ENCODE data around the gene ZSCAN25. TPM values are rescaled to one million over a fixed set of nuclear protein-coding genes. Genes with fewer than 3 reads are reported as not detected.

Gene ZSCAN25
- total and polyA plus RNA-seq, 10 donors = 3.8 to 30.8 (median 24.9) TPM

GRCh38 chr7:99679400-99680191 is 62.9 kb downstream of the ZSCAN25 start, which contains the start of gene CYP3A5:
TSS of gene CYP3A5 (minus strand) at chr7:99679996. CDS start at chr7:99679896, 100 bp downstream.
- H3K4me3 ChIP-seq = no peak within 1 kb of the TSS
- 80 to 87% (median 84%) methylated on average over 10 of the region's 10 CpGs for WGBS, 5 donors
- intact Hi-C loops (cut with DNase I; ENCODE audit: low total_unique reads) = no loop called here
- peaks cover 0 to 10% (median 5%) of the 10 kb centered on the region in 8 donors for H3K9me3 ChIP-seq
- no peak for DNase-seq
- H3K27me3 ChIP-seq (replicated peaks in 1 of 7) = no peaks in the 10 kb centered on the region
- TF ChIP-seq POLR2AphosphoS5 (IDR thresholded peaks at IDR 0.05) (no peak), POLR2A (IDR thresholded peaks at IDR 0.05) (no peak)
- TF ChIP-seq, protein P1, sequence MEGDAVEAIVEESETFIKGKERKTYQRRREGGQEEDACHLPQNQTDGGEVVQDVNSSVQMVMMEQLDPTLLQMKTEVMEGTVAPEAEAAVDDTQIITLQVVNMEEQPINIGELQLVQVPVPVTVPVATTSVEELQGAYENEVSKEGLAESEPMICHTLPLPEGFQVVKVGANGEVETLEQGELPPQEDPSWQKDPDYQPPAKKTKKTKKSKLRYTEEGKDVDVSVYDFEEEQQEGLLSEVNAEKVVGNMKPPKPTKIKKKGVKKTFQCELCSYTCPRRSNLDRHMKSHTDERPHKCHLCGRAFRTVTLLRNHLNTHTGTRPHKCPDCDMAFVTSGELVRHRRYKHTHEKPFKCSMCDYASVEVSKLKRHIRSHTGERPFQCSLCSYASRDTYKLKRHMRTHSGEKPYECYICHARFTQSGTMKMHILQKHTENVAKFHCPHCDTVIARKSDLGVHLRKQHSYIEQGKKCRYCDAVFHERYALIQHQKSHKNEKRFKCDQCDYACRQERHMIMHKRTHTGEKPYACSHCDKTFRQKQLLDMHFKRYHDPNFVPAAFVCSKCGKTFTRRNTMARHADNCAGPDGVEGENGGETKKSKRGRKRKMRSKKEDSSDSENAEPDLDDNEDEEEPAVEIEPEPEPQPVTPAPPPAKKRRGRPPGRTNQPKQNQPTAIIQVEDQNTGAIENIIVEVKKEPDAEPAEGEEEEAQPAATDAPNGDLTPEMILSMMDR (IDR thresholded peaks at IDR 0.05 in 8 of 11, conservative IDR thresholded peaks at IDR 0.05 in 3 of 11) = no peak
- H3K4me1 ChIP-seq = no peaks in the 10 kb centered on the region
- no peaks in the 10 kb centered on the region for H3K36me3 ChIP-seq
- H3K27ac ChIP-seq = no peak within 1 kb of the TSS

Other genes with a start within 250 kb of the ZSCAN25 start
- gene ARPC1B, start 242.2 kb upstream of the ZSCAN25 start, total RNA-seq = 100 to 1,000 TPM; 302 to 758 (median 363) TPM
- 100 to 1,000 TPM; 348 to 537 (median 472) TPM for gene ARPC1B, start 242.2 kb upstream of the ZSCAN25 start, polyA plus RNA-seq
- gene PDAP1, start 208.3 kb upstream of the ZSCAN25 start, total RNA-seq = 10 to 100 TPM; 28.1 to 57.2 (median 52.8) TPM
- 100 to 1,000 TPM in 2 of 3 donors, 10 to 100 TPM in 1; 83.4 to 117 (median 108) TPM for gene PDAP1, start 208.3 kb upstream of the ZSCAN25 start, polyA plus RNA-seq
- 10 to 100 TPM; 48.4 to 72.7 (median 65.7) TPM for gene BUD31, start 208.0 kb upstream of the ZSCAN25 start, total RNA-seq
- 100 to 1,000 TPM in 2 of 3 donors, 10 to 100 TPM in 1; 98.7 to 124 (median 112) TPM for gene BUD31, start 208.0 kb upstream of the ZSCAN25 start, polyA plus RNA-seq
- gene PTCD1, start 178.1 kb upstream of the ZSCAN25 start, total RNA-seq = 10 to 100 TPM in 1 of 7 donors, 1 to 10 TPM in 6; 4.0 to 17.5 (median 7.5) TPM
- 1 to 10 TPM; 2.1 to 4.4 (median 3.2) TPM for gene PTCD1, start 178.1 kb upstream of the ZSCAN25 start, polyA plus RNA-seq
- gene CPSF4, start 178.0 kb upstream of the ZSCAN25 start, total RNA-seq = 10 to 100 TPM; 29.9 to 40.3 (median 35.1) TPM
- gene CPSF4, start 178.0 kb upstream of the ZSCAN25 start, polyA plus RNA-seq = 10 to 100 TPM; 28.7 to 49.6 (median 46.7) TPM
- 100 to 1,000 TPM; 129 to 348 (median 166) TPM for gene ATP5MF, start 150.8 kb upstream of the ZSCAN25 start, total RNA-seq
- 100 to 1,000 TPM; 689 to 920 (median 827) TPM for gene ATP5MF, start 150.8 kb upstream of the ZSCAN25 start, polyA plus RNA-seq
- gene ZNF789, start 144.1 kb upstream of the ZSCAN25 start, total RNA-seq = 10 to 100 TPM in 6 of 7 donors, 1 to 10 TPM in 1; 8.9 to 21.1 (median 13.6) TPM
- 10 to 100 TPM; 10.7 to 22.5 (median 13.6) TPM for gene ZNF789, start 144.1 kb upstream of the ZSCAN25 start, polyA plus RNA-seq
- gene ZNF394, start 116.7 kb upstream of the ZSCAN25 start, total RNA-seq = 10 to 100 TPM; 46.3 to 96.2 (median 52.0) TPM
- gene ZNF394, start 116.7 kb upstream of the ZSCAN25 start, polyA plus RNA-seq = 10 to 100 TPM; 25.8 to 37.5 (median 32.3) TPM
- 10 to 100 TPM in 3 of 7 donors, 1 to 10 TPM in 4; 7.5 to 12.2 (median 9.2) TPM for gene ZKSCAN5, start 112.3 kb upstream of the ZSCAN25 start, total RNA-seq
- 1 to 10 TPM; 2.9 to 3.6 (median 3.0) TPM for gene ZKSCAN5, start 112.3 kb upstream of the ZSCAN25 start, polyA plus RNA-seq
- gene FAM200A, start 64.8 kb upstream of the ZSCAN25 start, total RNA-seq = 1 to 10 TPM; 5.3 to 9.2 (median 6.1) TPM
- gene FAM200A, start 64.8 kb upstream of the ZSCAN25 start, polyA plus RNA-seq = 1 to 10 TPM; 4.9 to 5.5 (median 5.0) TPM
- 100 to 1,000 TPM in 3 of 7 donors, 10 to 100 TPM in 4; 70.9 to 176 (median 98.2) TPM for gene ZNF655, start 58.3 kb upstream of the ZSCAN25 start, total RNA-seq
- 10 to 100 TPM; 34.5 to 56.1 (median 49.8) TPM for gene ZNF655, start 58.3 kb upstream of the ZSCAN25 start, polyA plus RNA-seq
- 1 to 10 TPM in 2 of 7 donors, under 1 TPM in 3, not detected in 2; 0.43 to 1.4 (median 0.77) TPM for gene TMEM225B, start 18.7 kb upstream of the ZSCAN25 start, total RNA-seq
- gene TMEM225B, start 18.7 kb upstream of the ZSCAN25 start, polyA plus RNA-seq = 1 to 10 TPM in 2 of 3 donors, under 1 TPM in 1; 0.91 to 1.6 (median 1.3) TPM
- not detected for gene CYP3A5, start 63.0 kb downstream of the ZSCAN25 start, total RNA-seq
- gene CYP3A5, start 63.0 kb downstream of the ZSCAN25 start, polyA plus RNA-seq = under 1 TPM in 2 of 3 donors, not detected in 1; 0.09 to 0.10 TPM
- not detected for gene CYP3A7, start 118.2 kb downstream of the ZSCAN25 start, total RNA-seq
- not detected for gene CYP3A7, start 118.2 kb downstream of the ZSCAN25 start, polyA plus RNA-seq
- gene CYP3A4, start 167.2 kb downstream of the ZSCAN25 start, total RNA-seq = not detected
- not detected for gene CYP3A4, start 167.2 kb downstream of the ZSCAN25 start, polyA plus RNA-seq
- gene CYP3A43, start 211.1 kb downstream of the ZSCAN25 start, total RNA-seq = 1 to 10 TPM in 1 of 7 donors, under 1 TPM in 1, not detected in 5; 0.39 to 1.2 TPM
- gene CYP3A43, start 211.1 kb downstream of the ZSCAN25 start, polyA plus RNA-seq = not detected

Measured in spleen (tissue), 11 donors.